Erythroblast (primary cell): ENCODE data around the gene OPCML.

Source experiments
- GATA1 ChIP-seq: IDR thresholded peaks from 2 replicates; pipeline ENCODE4 v1.6.1; 2011; ENCODE audit warnings: low read depth, mild to moderate bottlenecking, control low read depth, low read length, moderate library complexity
- POLR2A ChIP-seq: IDR thresholded peaks from 2 replicates; pipeline ENCODE4 v1.6.1; 2011; ENCODE audit warnings: mild to moderate bottlenecking, low read length

GRCh38 chr11:132802947-132803346 is 729.4 kb downstream of the OPCML start:
- TF ChIP-seq POLR2A (no peak), GATA1 (no peak)
